RCC 7860 (cell line): ENCODE measurements around the gene STK39.

Experiments used
- DNase-seq: peaks from one replicate; pipeline ENCODE4 v3.0.0-alpha.2; 2015; ENCODE audit warnings: low spot score
- FAIRE-seq: peaks from 2 replicates; lab custom pipeline; 2012; peaks lifted over from hg19 to GRCh38; lab: Jason Lieb, UNC

STK39 gene

GRCh38 chr2:168210895-168211570 lies 36.4 kb downstream of the STK39 start:
- FAIRE-seq (peak; percentile 94), DNase-seq (peak; percentile 98)

DNA sequence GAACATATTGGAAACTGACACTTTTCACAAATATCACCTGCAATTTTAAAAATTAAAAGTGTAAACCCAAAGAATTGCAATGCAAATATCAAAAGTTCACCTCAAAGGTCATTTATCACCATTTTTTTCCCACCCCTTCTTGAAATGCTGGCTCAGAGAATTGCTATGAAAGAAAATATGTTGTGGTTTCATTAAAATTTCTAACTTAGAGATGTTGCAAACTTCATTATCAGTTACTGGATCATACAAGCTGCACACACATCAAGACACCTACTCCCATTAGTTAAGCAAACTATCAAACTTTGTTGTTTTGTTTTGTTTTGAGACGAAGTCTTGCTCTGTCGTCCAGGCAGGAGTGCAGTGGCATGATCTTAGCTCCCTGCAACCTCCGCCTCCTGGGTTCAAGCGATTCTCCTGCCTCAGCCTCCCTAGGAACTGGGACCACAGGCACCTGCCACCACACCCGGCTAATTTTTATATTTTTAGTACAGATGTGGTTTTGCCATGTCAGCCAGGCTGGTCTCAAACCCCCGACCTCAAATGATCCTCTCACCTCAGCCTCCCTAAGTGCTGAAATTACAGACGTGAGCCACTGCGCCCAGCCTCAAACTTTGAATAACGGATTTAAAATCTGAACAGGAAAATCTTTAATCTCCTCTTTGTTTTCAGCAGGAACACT lies 37.0 kb downstream of the STK39 start:
- FAIRE-seq (no peak), DNase-seq (no peak)

DNA sequence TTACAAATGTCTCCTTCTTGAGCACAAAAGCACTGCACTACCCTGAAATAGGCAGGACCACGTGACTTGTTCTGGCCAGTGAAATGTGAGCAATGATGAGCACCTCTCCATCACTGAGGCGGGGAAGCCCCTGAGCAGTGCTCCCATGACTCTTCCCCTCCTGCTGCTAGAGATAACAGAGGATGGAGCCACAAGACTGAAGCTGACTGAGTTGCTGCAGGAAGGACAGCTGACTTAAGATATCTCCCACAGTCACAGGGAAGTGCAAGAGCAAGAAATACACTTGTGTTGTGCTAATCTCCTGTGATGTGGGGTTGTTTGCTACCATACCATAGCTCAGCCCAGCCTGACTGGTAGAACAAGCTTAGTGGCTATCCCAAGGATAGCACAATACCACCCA lies 38.7 kb downstream of the STK39 start:
- FAIRE-seq: no peak

DNA sequence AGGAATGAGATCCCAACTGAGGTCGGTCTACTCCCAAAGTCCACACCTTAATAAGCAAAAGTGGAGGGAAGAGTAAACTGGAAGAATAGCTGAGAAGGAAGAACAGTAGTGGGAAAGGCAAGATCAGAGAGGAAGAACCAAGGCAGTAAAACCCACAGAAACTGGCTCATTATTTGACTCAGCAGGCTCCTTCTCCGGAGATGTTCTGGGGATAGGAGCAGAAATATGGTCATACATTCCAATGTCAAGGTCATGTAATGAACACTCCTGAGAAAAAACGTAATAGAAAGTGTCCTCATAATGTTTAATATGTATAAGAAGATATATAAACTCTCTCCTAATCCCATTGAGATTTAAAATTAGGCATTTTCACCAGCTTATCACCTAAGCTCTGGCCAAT lies 39.5 kb downstream of the STK39 start:
- no peak for FAIRE-seq
- DNase-seq: no peak

More for the DNA sequence above, 38.7 kb downstream of the STK39 start:
- peak; percentile 24 for DNase-seq

GRCh38 chr2:168203762-168204693 lies 43.4 kb downstream of the STK39 start:
- FAIRE-seq (no peak), DNase-seq (no peak)

DNA sequence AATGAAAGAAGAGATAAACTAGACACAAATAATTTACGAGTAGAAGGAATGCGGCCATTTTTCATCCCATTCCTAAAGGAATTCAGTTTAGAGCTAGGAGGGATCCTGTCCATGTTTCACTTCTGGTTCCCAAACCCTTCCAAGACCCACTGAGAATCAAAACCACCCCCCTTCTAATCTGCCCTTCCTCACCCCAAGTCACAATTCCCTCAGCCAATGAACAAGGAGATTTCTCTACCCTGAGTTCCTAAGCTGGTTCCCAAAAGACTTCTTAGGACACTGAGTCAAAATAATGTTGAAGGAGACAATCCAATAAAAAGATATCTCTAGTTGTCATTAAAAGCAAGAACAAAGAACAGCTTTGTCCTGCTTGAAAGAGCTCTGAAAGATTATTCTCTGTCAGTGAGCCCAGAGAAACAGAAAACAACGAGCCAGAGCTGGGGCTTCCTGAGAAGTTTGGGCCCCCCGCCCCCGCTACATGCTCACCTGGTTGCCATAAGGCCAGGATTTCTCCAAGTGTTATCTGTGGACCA lies 45.7 kb downstream of the STK39 start:
- FAIRE-seq (no peak), DNase-seq (no peak)

GRCh38 chr2:168200930-168201583 lies 46.3 kb downstream of the STK39 start:
- DNase-seq (peak; percentile 14), FAIRE-seq (peak; percentile 58)

GRCh38 chr2:168198476-168199207 lies 48.8 kb downstream of the STK39 start:
- FAIRE-seq: peak; percentile 91
- DNase-seq: peak; percentile 50

DNA sequence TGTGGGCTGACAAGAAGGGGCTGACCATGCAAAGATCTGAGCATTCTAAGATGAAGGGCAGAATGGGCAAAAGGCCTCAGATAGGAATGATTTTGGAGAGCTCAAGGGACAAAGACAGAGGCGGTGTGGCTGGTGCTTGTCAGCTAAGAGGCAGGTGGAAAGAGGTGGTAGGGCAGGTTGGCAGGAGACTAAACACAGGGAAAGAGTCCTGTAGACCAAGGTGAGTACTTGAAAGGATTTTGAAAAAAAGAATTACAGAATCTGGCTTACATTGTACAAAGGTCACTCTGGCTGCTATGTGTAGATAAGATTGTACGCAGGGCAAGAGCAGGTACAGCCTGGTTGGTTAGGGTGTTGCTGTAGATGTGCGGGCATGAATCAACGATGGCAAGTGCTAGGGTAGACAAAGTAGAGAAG lies 50.6 kb downstream of the STK39 start:
- FAIRE-seq: no peak
- DNase-seq: no peak

- FAIRE-seq (peak; percentile 54), DNase-seq (peak; percentile 17)
Measured at GRCh38 chr2:168194784-168195522, 52.4 kb downstream of the STK39 start.

DNA sequence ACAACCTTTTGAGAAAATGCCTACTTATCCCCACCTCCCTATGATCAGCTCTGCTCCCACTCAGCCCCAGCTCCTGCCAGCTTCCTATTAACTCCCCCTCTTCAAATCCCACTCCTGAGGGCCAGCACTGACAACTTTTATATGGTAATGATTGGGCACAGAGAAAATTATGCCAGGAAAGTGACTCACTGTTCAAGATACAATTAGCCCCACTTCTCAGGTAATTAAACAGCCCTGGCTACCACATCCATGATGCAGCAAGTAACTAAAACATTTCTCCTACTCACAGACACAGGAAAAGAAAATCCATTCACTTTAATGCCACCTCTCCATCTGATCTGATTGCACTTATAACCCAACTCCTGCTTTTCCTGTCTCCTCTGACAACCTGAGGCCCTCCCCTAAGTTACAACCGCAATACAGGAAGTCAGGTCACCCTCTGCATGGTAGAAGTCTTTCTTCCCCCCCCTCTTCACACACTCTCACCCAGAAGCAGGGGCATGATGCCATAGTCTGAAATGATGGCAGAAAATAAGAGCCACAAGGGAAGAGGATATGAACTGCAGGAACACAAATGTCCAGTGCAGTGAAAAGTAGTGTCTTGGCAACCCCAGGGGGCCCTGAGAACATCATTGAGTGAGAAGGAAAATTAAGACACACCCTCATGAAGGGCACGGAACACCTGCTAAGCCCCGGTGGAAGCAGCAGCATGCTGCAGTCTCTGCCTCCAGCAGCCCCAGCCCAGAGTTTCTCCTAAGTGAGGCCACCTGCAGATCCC lies 54.4 kb downstream of the STK39 start:
- DNase-seq: peak; percentile 65
- peak; percentile 18 for FAIRE-seq

GRCh38 chr2:168191955-168192785 lies 55.2 kb downstream of the STK39 start:
- DNase-seq (no peak), FAIRE-seq (no peak)

- no peak for DNase-seq
- no peak for FAIRE-seq
Measured at GRCh38 chr2:168190590-168191336, 56.6 kb downstream of the STK39 start.

DNA sequence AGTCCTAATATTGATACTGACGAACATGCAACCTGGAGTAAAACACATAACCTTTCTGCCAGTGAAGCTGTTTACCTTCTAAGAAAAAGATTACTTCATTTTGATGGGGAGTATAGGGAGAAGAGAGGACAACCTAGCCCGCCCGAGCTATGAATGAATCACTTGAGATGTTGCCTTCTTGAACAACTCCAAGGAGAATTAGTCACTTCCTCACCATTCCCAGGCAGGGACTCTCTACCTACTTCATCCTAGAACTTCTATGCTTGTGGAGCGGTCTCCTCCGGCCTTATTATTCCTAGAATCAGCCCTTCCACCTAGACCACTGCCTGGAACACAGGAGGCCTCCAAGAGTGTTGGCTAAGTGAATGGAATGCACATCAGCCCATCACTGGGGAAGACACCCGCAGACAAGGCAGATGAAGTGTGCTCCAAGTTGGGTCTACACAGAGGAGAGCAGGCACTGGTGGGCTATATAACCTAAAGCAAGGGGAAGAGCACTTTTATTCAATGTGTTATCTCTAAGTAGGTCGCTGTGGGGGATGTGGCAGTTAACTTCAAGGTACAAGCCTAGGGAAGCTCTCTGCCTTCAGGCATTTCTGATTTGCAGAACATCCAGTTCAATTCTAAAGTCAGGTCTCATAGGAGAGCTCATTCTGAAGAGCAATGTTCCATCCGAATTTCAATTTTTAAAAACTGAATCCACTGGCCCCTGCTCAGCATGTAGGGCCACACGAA lies 57.4 kb downstream of the STK39 start:
- FAIRE-seq (peak; percentile 77), DNase-seq (peak; percentile 67)

GRCh38 chr2:168188002-168188401 lies 59.4 kb downstream of the STK39 start:
- no peak for DNase-seq
- FAIRE-seq: no peak

DNA sequence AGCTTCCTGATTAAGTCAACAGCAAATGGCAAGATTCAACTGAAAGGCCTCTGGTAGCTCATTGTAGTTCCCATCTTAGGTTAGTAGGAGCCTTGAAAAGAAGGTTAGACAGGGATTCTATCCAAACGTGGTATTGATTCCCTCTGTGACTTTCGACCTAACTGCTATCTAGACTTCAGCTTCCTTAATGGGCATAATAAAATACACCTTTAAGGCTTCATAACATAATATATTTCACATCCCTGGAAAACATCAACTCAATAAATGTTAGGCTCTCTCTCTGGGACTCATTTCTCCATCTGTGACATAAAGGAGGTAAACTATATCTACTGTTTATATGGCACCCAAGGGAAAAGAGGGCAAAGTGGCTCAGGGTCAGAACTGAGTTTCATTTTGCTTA lies 60.9 kb downstream of the STK39 start:
- FAIRE-seq (no peak), DNase-seq (no peak)
